ENCODE measurements around the gene C12orf60.
A peak's percentile ranks its signal among the peaks of the same experiment; 100 is the strongest.
"Not testable (repeated sequence)": the region's sequence is repeated elsewhere in the genome, so short reads cannot be mapped to it uniquely, and the experiment has no call there.

C12orf60 gene

GRCh38 chr12:14803011-14803829, at the start of gene C12orf60, which contains the start of gene WBP11:
Gene C12orf60 (plus strand): TSS chr12:14803670. CDS start chr12:14822936, 19,266 bp downstream.
Gene WBP11 (minus strand): TSS chr12:14803478. CDS start chr12:14801383, 2,095 bp downstream.
- peak; percentile 100 for DNase-seq

- DNase-seq, result peak; percentile 85
Observed at GRCh38 chr12:14756334-14757143, 46.9 kb upstream of the C12orf60 start.

- DNase-seq, result not testable (repeated sequence)
Observed at GRCh38 chr12:14759711-14760280, 43.7 kb upstream of the C12orf60 start.

GRCh38 chr12:14765398-14765797, 38.1 kb upstream of the C12orf60 start:
- no peak for DNase-seq

GRCh38 chr12:14766020-14766419, 37.5 kb upstream of the C12orf60 start:
- DNase-seq, result not testable (repeated sequence)

GRCh38 chr12:14766649-14767215, 36.7 kb upstream of the C12orf60 start:
- no peak for DNase-seq

GRCh38 chr12:14767617-14768016, 35.9 kb upstream of the C12orf60 start:
- no peak for DNase-seq

GRCh38 chr12:14768823-14769405, 34.6 kb upstream of the C12orf60 start:
- DNase-seq, result peak; percentile 76

- peak; percentile 87 for DNase-seq
Observed at GRCh38 chr12:14769466-14769968, 34.0 kb upstream of the C12orf60 start.

- peak; percentile 96 for DNase-seq
Observed at GRCh38 chr12:14769969-14770495, 33.4 kb upstream of the C12orf60 start.

GRCh38 chr12:14770496-14771461, 32.7 kb upstream of the C12orf60 start:
- peak; percentile 98 for DNase-seq

- peak; percentile 82 for DNase-seq
Observed at GRCh38 chr12:14771651-14772137, 31.8 kb upstream of the C12orf60 start.

GRCh38 chr12:14772946-14773345, 30.5 kb upstream of the C12orf60 start:
- DNase-seq, result no peak

- DNase-seq, result peak; percentile 90
Observed at GRCh38 chr12:14773685-14774073, 29.8 kb upstream of the C12orf60 start.

- DNase-seq, result peak; percentile 99
Observed at GRCh38 chr12:14774074-14774905, 29.2 kb upstream of the C12orf60 start.

GRCh38 chr12:14774906-14775635, 28.4 kb upstream of the C12orf60 start:
- peak; percentile 80 for DNase-seq

- DNase-seq, result no peak
Observed at GRCh38 chr12:14775636-14775980, 27.9 kb upstream of the C12orf60 start.

- DNase-seq, result no peak
Observed at GRCh38 chr12:14776236-14776961, 27.1 kb upstream of the C12orf60 start.

Measured in islet precursor cell (in vitro differentiated cells).